Measurements from ENCODE around the gene ATG4D. TPM values are rescaled to one million over a fixed set of nuclear protein-coding genes. Genes with fewer than 3 reads are reported as not detected.

ATG4D gene
- total and polyA plus RNA-seq, 2 experiments from 2014 or later: 6.2 to 18.0 TPM

DNA sequence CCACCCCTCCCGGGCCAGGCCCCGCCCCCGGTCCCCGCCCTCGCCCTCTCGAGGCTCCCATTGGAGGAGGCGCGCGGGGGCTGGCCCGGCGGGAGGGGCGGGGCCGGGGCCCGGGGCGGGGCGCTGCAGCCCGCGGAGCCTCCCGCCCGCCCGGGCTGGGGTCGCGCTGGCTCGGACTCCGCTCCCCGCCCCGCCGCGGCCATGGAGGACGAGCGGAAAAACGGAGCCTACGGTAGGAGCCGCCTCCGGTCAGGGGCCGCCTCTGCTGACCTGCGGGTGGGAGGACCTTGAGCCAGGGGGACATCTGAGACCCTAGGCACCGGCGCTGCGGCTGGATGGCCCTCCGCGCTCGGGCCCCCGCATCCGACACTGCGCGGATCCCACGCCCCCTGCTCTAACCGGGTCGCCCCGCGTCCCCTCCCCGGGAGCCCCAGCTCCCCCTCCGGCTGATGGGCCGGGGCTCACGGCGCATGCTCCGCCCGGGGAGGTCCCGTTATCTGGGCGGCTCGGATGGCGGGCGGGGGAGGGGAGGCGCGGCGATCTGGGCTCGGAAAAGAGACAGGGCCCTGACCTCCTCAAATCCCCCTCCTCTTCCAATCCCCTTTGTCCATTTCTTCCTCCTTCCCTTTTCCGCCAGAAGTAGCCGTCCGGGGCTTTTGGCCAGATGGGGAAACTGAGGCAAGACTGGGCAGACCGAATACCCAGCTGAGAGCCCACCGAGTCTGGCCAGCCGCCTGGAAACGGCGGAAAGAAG lies 58.8 kb downstream of the ATG4D start:
- in situ Hi-C loops (cut with MboI): no loop called here
- Histone ChIP-seq H3K9me3 (ENCODE audit: low read depth) (no peaks in the 10 kb centered on the region), H3K4me1 (ENCODE audit: insufficient read depth) (0 out of 2 replicates have a peak, but pooled peaks cover 3% of the 10 kb centered on the region), H4K20me1 (ENCODE audit: insufficient read depth) (no peaks in the 10 kb centered on the region), H3K4me3 (peak overlapping the region; percentile 99), H3K36me3 (ENCODE audit: low read depth) (no peaks in the 10 kb centered on the region), H2AFZ (peak overlapping the region; percentile 100), H3K9ac (peak overlapping the region; percentile 91), H3K9me2 (ENCODE audit: insufficient read depth) (no peaks in the 10 kb centered on the region), H3K27me3 (replicated peaks; ENCODE audit: insufficient read depth) (0 out of 2 replicates have a peak, but pooled peaks cover 3% of the 10 kb centered on the region), H3K4me2 (ENCODE audit: unreplicated experiment) (peak overlapping the region; percentile 100), H3K79me2 (ENCODE audit: insufficient read depth) (no peaks in the 10 kb centered on the region), H3F3A (ENCODE audit: insufficient read depth) (no peaks in the 10 kb centered on the region), H3K27ac (no peak overlapping the region)
- WGBS, 2 experiments (ENCODE audit: low coverage in 1 of 2, low lambda C conversion rate in 2 of 2, missing lambda C conversion rate in 2 of 2): 1% methylated on average over 28 to 40 of the region's 76 CpGs
- peak; percentile 89 for DNase-seq
- TF ChIP-seq EZH2 (IDR thresholded peaks at IDR 0.05; ENCODE audit: insufficient read depth, poor library complexity, severe bottlenecking) (no peak), EZH2phosphoT487 (IDR thresholded peaks at IDR 0.05; ENCODE audit: insufficient read depth, low read depth) (no peak)

MicroRNAs encoded within 50 kb of the gene (microRNA counts, 767-probe panel; counts per million panel counts)
- 447 counts per million, percentile 86 among the panel's probes with 10 or more counts for microRNA hsa-miR-1238

Small RNA genes within 50 kb of the gene (microRNA-seq; reads per million reads assigned to microRNA genes)
- gene MIR1238 (ENCODE audit: borderline number of aligned reads): not detected

Small RNA genes within 50 kb of the gene (small RNA-seq; reads per million reads assigned to genes)
- not detected for gene MIR1238 (ENCODE audit: low read depth, low replicate concordance)
- gene RNU7-140P (ENCODE audit: low read depth, low replicate concordance): not detected

Other genes starting within 250 kb of the ATG4D start
- gene ZGLP1, start 234.1 kb upstream of the ATG4D start, total RNA-seq (2014; rRNA removed; shearing (Covaris generic)): 1.8 and 2.5 TPM in 2 replicates
- 1.4 and 1.8 TPM in 2 replicates for gene ZGLP1, start 234.1 kb upstream of the ATG4D start, polyA plus RNA-seq (2016; fragmentation: Nextera tagmentation; extraction: Ambion mirVana)
- gene FDX2, start 227.9 kb upstream of the ATG4D start, total RNA-seq (2014; rRNA removed; shearing (Covaris generic)): 46.6 and 50.2 TPM in 2 replicates
- gene FDX2, start 227.9 kb upstream of the ATG4D start, polyA plus RNA-seq (2016; fragmentation: Nextera tagmentation; extraction: Ambion mirVana): 48.9 and 49.2 TPM in 2 replicates
- gene RAVER1, start 210.4 kb upstream of the ATG4D start, total RNA-seq (2014; rRNA removed; shearing (Covaris generic)): 23.0 and 27.1 TPM in 2 replicates
- 28.7 and 29.2 TPM in 2 replicates for gene RAVER1, start 210.4 kb upstream of the ATG4D start, polyA plus RNA-seq (2016; fragmentation: Nextera tagmentation; extraction: Ambion mirVana)
- 3.4 and 8.6 TPM in 2 replicates for gene ICAM3, start 204.3 kb upstream of the ATG4D start, total RNA-seq (2014; rRNA removed; shearing (Covaris generic))
- gene ICAM3, start 204.3 kb upstream of the ATG4D start, polyA plus RNA-seq (2016; fragmentation: Nextera tagmentation; extraction: Ambion mirVana): 23.1 and 23.4 TPM in 2 replicates
- gene TYK2, start 163.3 kb upstream of the ATG4D start, total RNA-seq (2014; rRNA removed; shearing (Covaris generic)): 64.1 and 85.5 TPM in 2 replicates
- 54.3 and 60.4 TPM in 2 replicates for gene TYK2, start 163.3 kb upstream of the ATG4D start, polyA plus RNA-seq (2016; fragmentation: Nextera tagmentation; extraction: Ambion mirVana)
- gene CDC37, start 140.4 kb upstream of the ATG4D start, total RNA-seq (2014; rRNA removed; shearing (Covaris generic)): 268 and 301 TPM in 2 replicates
- 288 and 291 TPM in 2 replicates for gene CDC37, start 140.4 kb upstream of the ATG4D start, polyA plus RNA-seq (2016; fragmentation: Nextera tagmentation; extraction: Ambion mirVana)
- gene PDE4A, start 123.4 kb upstream of the ATG4D start, total RNA-seq (2014; rRNA removed; shearing (Covaris generic)): 2.4 and 4.7 TPM in 2 replicates
- 15.9 and 17.4 TPM in 2 replicates for gene PDE4A, start 123.4 kb upstream of the ATG4D start, polyA plus RNA-seq (2016; fragmentation: Nextera tagmentation; extraction: Ambion mirVana)
- gene KEAP1, start 40.5 kb upstream of the ATG4D start, total RNA-seq (2014; rRNA removed; shearing (Covaris generic)): 93.2 and 99.5 TPM in 2 replicates
- 74.4 and 81.5 TPM in 2 replicates for gene KEAP1, start 40.5 kb upstream of the ATG4D start, polyA plus RNA-seq (2016; fragmentation: Nextera tagmentation; extraction: Ambion mirVana)
- gene S1PR5, start 26.5 kb upstream of the ATG4D start, total RNA-seq (2014; rRNA removed; shearing (Covaris generic)): 1.8 and 3.3 TPM in 2 replicates
- gene S1PR5, start 26.5 kb upstream of the ATG4D start, polyA plus RNA-seq (2016; fragmentation: Nextera tagmentation; extraction: Ambion mirVana): 1.2 and 1.6 TPM in 2 replicates
- 10.5 and 11.3 TPM in 2 replicates for gene KRI1, start 22.1 kb downstream of the ATG4D start, total RNA-seq (2014; rRNA removed; shearing (Covaris generic))
- 14.9 and 15.1 TPM in 2 replicates for gene KRI1, start 22.1 kb downstream of the ATG4D start, polyA plus RNA-seq (2016; fragmentation: Nextera tagmentation; extraction: Ambion mirVana)
- gene CDKN2D, start 25.1 kb downstream of the ATG4D start, total RNA-seq (2014; rRNA removed; shearing (Covaris generic)): 7.8 and 8.5 TPM in 2 replicates
- 10.7 and 11.7 TPM in 2 replicates for gene CDKN2D, start 25.1 kb downstream of the ATG4D start, polyA plus RNA-seq (2016; fragmentation: Nextera tagmentation; extraction: Ambion mirVana)
- not detected in 2 replicates for gene AP1M2, start 43.4 kb downstream of the ATG4D start, total RNA-seq (2014; rRNA removed; shearing (Covaris generic))
- gene AP1M2, start 43.4 kb downstream of the ATG4D start, polyA plus RNA-seq (2016; fragmentation: Nextera tagmentation; extraction: Ambion mirVana): not detected in 2 replicates
- 17.4 and 41.1 TPM in 2 replicates for gene SLC44A2, start 81.6 kb downstream of the ATG4D start, total RNA-seq (2014; rRNA removed; shearing (Covaris generic))
- gene SLC44A2, start 81.6 kb downstream of the ATG4D start, polyA plus RNA-seq (2016; fragmentation: Nextera tagmentation; extraction: Ambion mirVana): 44.5 and 48.6 TPM in 2 replicates
- 75.5 and 93.2 TPM in 2 replicates for gene ILF3, start 110.4 kb downstream of the ATG4D start, total RNA-seq (2014; rRNA removed; shearing (Covaris generic))
- 80.1 and 81.6 TPM in 2 replicates for gene ILF3, start 110.4 kb downstream of the ATG4D start, polyA plus RNA-seq (2016; fragmentation: Nextera tagmentation; extraction: Ambion mirVana)
- 33.2 and 42.2 TPM in 2 replicates for gene QTRT1, start 157.5 kb downstream of the ATG4D start, total RNA-seq (2014; rRNA removed; shearing (Covaris generic))
- gene QTRT1, start 157.5 kb downstream of the ATG4D start, polyA plus RNA-seq (2016; fragmentation: Nextera tagmentation; extraction: Ambion mirVana): 42.7 and 49.0 TPM in 2 replicates
- 47.2 and 48.9 TPM in 2 replicates for gene DNM2, start 174.2 kb downstream of the ATG4D start, total RNA-seq (2014; rRNA removed; shearing (Covaris generic))
- 58.7 and 60.5 TPM in 2 replicates for gene DNM2, start 174.2 kb downstream of the ATG4D start, polyA plus RNA-seq (2016; fragmentation: Nextera tagmentation; extraction: Ambion mirVana)

Data from GM23248 (cell line).